ENCODE measurements around the gene DMPK.
A peak's percentile ranks its signal among the peaks of the same experiment; 100 is the strongest.

DMPK gene

GRCh38 chr19:45785097-45785496 lies 2.8 kb upstream of the DMPK start:
- DNase-seq, result no peak

DNA sequence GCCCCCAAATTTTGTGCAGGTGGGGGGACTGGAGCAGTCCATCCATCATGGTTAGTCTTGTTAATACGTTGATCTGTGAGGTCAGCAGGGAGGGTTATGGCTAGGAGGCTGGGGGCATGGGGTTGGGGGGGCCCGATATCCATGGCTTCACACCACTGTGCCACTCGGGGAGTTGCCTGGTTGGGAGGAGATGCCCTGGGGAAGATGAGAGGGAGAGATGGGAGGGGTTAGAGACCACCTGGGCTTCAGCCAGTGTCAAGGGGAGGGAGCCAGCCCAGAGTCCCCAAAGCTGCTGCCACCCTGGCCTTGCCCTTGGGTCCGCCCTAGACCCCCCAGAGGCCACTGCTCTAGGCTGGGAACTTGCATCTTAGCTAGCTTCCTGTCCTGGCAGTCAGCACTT lies 1.8 kb upstream of the DMPK start:
- DNase-seq, result no peak

GRCh38 chr19:45782820-45783785 lies 813 bp upstream of the DMPK start:
- DNase-seq, result no peak

DNA sequence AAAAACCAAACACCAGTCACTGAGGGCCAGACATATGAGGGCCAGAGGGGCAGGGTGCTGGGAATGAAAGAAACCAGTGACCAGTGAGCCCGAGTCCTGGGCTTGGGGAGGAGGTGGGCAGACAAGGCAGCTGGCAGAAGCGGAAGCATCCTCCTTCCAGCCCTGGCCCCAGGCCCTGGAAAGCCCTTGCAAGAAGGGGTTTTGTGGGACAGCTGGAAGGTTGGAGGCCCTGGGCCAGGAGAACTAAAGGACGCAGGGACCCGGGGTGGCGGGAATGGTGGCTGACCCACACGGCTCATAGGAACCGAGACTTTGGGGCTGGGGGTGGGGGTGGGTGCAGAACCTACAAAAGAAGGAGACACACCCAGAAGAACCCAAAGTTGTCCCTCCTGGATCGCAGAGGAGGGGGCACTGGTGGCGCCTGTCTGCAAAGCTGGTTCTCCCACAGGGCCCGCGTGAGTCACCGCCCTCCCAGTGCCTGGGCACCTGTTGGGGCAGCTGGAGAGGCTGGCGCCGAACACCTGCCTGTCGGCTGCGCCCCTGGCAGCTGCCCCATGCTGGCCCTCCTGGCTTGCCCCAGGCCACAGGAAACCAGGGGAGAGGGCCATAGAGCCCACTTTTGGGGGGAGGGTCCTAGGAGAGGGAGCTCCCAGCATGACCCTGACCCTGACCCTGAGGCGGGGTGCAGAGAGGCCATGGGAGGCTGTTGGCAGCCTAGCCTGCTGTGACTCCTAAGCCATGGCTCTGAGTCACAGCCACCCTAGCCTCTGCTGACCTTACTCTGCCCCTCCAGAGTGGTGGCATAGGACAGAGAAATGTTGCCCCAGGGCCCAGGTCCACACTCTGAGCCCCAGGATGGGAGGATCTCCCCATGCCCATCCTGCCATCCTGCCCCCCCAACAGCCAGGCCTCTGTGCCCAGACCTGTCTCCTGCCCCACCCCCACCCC lies 802 bp downstream of the DMPK start:
- no peak for DNase-seq

DNA sequence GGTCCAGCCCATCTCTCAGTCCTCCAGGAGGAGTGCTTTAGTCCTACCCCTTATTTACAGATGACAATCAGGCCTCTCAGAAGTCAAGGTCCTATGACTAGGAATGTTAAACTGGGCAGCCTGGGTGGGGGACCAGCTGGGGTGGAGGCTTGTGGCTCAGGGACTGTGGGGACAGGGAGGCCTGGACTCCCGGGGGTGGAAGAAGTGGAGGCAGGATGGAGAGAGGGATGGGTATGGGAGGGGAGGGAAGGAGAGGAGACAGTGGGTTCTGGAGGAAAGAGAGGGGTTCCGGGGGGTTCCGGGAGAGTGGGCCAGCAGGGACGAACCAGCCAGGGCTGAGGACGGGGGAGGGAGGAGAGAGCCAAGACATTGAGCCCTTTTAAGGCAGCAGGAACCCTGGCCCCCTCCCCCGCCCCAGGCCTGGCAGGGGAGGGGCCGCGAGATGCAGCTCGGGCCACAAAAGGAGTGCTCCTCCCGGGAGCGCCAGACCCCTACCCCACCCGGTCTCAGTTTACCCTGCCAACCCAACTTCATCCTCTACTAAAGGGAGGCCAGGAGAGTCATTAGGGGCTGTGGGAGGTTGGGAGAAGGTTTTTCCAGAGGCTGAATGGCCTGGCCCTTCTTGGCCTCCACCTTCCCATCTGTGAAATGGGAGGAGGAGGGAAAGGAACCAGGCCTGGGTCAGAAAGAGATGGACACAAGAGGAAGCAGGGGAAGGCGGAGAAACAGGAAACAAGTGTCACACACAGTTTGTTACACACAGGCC lies 1.7 kb downstream of the DMPK start:
- DNase-seq, result no peak

- no peak for DNase-seq
These were observed 2.2 kb downstream of the DMPK start for GRCh38 chr19:45780146-45780447.

DNA sequence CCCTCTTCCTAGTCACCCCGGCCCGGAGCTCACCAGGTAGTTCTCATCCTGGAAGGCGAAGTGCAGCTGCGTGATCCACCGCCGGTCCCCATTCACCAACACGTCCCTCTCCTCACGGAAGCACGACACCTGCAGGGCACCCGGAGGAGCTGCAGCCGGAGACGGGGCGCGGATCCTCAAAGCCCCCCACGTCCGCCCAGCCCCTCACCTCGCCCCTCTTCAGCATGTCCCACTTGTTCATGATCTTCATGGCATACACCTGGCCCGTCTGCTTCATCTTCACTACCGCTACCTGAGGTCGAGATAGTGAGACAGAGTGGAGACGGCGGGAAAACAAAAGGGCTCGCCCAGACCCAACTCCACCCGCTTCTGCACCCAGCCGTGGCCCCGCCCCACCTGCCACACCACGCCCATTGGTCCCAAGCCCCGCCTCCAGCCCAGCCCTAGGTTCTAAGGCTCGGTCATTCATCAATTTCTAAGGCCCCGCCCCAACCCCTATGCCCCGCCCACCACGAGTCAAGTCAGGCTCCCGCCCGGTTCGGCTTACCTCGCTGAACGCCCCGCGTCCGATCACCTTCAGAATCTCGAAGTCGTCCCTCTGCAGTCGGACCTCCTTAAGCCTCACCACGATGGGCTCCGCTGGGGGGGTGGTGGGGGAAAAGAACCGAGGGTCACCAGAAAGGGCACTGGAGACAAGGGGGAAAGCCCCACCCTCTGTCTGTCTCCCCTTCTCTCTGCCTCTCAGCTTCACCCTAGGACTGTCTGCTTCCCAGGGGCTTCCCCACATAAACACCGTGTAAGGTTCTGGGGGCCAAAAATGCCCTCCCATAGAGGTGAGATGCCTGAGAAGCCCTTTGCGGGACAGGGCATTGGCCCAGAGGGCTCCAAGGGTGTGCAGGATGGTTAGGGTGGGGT lies 2.8 kb downstream of the DMPK start:
- peak; percentile 68 for DNase-seq

- DNase-seq, result no peak
These were observed 4.2 kb downstream of the DMPK start for GRCh38 chr19:45778010-45778661.

- DNase-seq, result no peak
These were observed 4.8 kb downstream of the DMPK start for GRCh38 chr19:45777395-45777961.

GRCh38 chr19:45774765-45775164 lies 7.5 kb downstream of the DMPK start:
- DNase-seq, result no peak

GRCh38 chr19:45773384-45773783 lies 8.9 kb downstream of the DMPK start:
- no peak for DNase-seq

- no peak for DNase-seq
These were observed 9.4 kb downstream of the DMPK start for GRCh38 chr19:45772912-45773311.

GRCh38 chr19:45772130-45772840 lies 10.0 kb downstream of the DMPK start:
- DNase-seq, result no peak

DNA sequence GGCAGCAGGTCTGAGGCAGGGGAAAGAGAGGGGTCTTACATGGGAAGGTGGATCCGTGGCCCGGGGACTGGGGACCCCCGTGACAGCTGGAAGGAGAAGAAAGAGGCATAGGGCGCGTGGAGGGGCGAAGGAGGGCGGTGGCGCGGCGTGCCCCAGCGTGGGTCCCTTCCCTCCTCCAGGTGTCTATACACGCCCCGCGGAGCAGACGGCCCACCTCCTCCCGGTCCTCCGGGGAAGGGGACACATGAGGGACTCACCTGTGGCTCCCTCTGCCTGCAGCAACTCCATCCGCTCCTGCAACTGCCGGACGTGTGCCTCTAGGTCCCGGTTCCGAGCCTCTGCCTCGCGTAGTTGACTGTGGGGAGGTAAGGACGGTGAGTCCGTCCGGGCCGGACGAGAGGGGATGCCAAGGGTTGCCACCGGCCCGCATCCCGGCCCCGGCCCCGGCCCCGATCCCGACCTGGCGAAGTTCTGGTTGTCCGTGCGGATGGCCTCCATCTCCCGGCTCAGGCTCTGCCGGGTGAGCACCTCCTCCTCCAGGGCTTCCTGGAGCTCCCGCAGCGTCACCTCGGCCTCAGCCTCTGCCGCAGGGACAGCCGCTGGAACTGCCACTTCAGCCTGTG lies 10.9 kb downstream of the DMPK start:
- DNase-seq, result no peak

DNA sequence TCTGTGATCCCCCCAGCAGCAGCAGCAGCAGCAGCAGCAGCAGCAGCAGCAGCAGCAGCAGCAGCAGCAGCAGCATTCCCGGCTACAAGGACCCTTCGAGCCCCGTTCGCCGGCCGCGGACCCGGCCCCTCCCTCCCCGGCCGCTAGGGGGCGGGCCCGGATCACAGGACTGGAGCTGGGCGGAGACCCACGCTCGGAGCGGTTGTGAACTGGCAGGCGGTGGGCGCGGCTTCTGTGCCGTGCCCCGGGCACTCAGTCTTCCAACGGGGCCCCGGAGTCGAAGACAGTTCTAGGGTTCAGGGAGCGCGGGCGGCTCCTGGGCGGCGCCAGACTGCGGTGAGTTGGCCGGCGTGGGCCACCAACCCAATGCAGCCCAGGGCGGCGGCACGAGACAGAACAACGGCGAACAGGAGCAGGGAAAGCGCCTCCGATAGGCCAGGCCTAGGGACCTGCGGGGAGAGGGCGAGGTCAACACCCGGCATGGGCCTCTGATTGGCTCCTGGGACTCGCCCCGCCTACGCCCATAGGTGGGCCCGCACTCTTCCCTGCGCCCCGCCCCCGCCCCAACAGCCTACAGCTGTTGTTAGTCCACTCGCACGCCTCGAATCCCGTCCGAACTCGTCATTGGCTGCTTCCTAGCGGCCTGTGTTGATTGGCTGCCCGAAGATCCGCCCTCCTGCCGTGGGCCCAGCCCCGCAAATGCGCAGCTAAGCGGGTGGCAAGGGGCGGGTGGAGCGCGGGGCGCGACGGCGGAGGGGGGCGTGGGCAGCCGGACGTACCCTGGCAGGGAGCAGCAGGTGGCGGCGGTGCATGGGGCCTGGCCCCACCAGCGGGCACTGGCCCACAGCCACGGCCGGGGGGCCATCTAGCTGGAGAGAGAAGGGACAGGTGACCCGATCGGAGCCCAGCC lies 11.8 kb downstream of the DMPK start:
- peak; percentile 89 for DNase-seq

- no peak for DNase-seq
These were observed 12.5 kb downstream of the DMPK start for GRCh38 chr19:45769821-45770191.

DNA sequence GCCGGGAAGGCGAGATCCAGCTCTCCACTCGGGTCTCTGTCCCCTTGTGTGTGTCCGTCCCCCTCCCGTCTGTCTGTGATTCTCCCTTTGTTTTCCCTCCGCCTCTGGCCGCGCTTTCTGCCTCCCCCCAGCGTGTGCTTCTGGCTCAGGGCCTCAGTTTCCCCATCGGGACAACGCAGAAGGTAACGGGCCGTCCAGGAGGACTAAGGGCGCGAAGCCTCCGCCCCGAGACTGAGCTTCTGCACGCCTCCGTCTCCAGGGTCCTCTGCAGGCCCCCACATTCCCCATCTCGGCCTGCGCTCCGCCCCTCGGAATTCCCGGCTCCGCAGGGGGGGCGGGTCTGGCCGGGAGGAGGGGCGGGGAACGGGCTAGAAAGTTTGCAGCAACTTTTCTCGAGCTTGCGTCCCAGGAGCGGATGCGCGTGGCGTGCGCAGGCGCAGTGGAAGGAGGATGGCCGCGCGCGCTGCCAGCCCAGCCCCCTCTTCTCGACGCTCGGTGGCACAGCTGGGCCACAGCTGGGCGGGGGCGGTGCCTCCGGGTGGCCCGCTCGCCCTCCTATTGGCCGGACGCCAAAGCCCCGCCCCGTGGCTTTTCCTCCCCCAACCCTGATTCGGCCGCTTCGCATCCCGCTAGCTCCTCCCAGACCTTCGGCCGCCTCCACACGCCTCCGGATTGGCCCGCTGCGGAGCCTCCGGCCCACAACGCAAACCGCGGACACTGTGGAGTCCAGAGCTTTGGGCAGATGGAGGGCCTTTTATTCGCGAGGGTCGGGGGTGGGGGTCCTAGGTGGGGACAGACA lies 13.1 kb downstream of the DMPK start, which contains the start of gene SIX5:
SIX5 (minus strand) TSS at position 269 of the 799 bp plus-strand sequence. CDS start 408 bp downstream, outside the sequence.
- peak; percentile 93 for DNase-seq

DNA sequence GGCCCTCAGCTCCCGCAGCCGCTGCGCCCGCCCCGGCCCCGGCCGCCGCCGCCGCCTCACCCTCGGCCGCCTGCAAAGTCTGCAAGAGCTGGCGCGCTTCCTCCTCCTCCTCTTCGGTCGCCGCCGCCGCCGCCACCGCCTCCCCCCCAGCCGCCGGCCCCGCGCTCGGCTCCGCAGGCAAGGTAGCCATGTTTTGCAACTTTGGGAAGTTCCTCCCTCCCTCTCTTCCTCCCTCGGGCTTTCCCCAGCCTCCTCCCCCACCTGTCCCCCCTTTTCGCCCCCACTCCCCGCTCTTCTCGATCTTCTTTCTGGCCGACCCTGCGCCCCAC lies 13.7 kb downstream of the DMPK start:
- DNase-seq, result peak; percentile 34
